SK-N-MC (cell line): Measurements from ENCODE around the gene CASP7.

Experiments
- EZH2 ChIP-seq: fragments of 200-600 bp; sonication (generic); IDR thresholded peaks from one replicate; pipeline ENCODE4 v1.6.1; 2017; ENCODE audit warnings: antibody characterized with exemption
- FOXP2 ChIP-seq: optimal IDR thresholded peaks from 2 replicates; pipeline ENCODE3; 2011; ENCODE audit warnings: mild to moderate bottlenecking, moderate library complexity; ENCODE audit not compliant: insufficient read depth; ENCODE audit errors: extremely low read length, control extremely low read depth
- POLR2AphosphoS5 ChIP-seq: IDR thresholded peaks from 2 replicates; pipeline ENCODE4 v1.6.1; 2012; ENCODE audit warnings: mild to moderate bottlenecking, low read depth, low read length, borderline replicate concordance

DNA sequence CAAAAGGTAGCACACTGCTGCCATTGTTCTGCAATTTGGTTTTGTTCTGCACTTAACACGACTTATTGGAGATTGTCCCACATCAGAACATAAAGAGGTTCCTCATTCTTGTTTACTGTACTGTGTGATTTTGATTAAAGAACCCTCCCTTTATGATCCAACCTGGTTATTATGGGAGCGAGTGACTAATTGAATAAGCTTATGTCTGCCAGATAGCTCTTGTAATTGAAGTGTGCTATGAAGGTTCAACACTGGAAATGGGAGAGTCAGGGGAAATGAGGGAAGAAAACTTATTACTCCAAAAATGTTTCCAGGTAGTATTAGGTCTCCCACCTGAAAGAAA lies 33.9 kb downstream of the CASP7 start:
- no peak for TF ChIP-seq EZH2
- TF ChIP-seq POLR2AphosphoS5 = no peak
- no peak for TF ChIP-seq FOXP2
